Measurements from ENCODE around the gene CALML3. TPM values are rescaled to one million over a fixed set of nuclear protein-coding genes. Genes with fewer than 3 reads are reported as not detected.

CALML3 gene
- total and polyA plus RNA-seq, 2 donors (not counting 3 experiments of a cell fraction or from before 2014, with no cell fraction given): not detected

- H3K4me3 ChIP-seq (replicated peaks in 1 of 3; ENCODE audit: insufficient read depth in 1 of 3, low read depth in 1 of 3, low read length in 3 of 3): no peak within 1 kb of the TSS
- ChIA-PET POLR2A (no interaction called here), CTCF (interaction anchor here (0.7 to 1.3 kb wide), 3 partner anchors 9 to 123 kb away, joined by 3 read pairs; no protein-coding TSS in a partner anchor)
- no peaks in the 10 kb centered on the region for H3K36me3 ChIP-seq (ENCODE audit: control insufficient read depth in 2 of 2, extremely low read depth in 1 of 2, insufficient read depth in 2 of 2, low read length in 2 of 2)
- peaks cover under 1 to 2% of the 10 kb centered on the region in 2 experiments for H3K27me3 ChIP-seq (ENCODE audit: control insufficient read depth in 2 of 2, insufficient read depth in 2 of 2, low read length in 2 of 2)
- no peaks in the 10 kb centered on the region for H3K9me3 ChIP-seq (replicated peaks; ENCODE audit: control insufficient read depth, insufficient read depth, low read length)
- TF ChIP-seq JUN (IDR thresholded peaks at IDR 0.05; ENCODE audit: borderline replicate concordance, insufficient read depth, insufficient read length, low read depth): no peak
- TF ChIP-seq FOS (IDR thresholded peaks at IDR 0.05; ENCODE audit: borderline replicate concordance, insufficient read depth, low read length): no peak
- no peak for TF ChIP-seq EZH2 (IDR thresholded peaks at IDR 0.05; ENCODE audit: borderline replicate concordance, low read depth, low read length, severe bottlenecking)
- no peak for TF ChIP-seq MYC (IDR thresholded peaks at IDR 0.05; ENCODE audit: low read depth, low read length)
- no peak for TF ChIP-seq MAX (IDR thresholded peaks at IDR 0.05; ENCODE audit: insufficient read depth, insufficient read length)
- TF ChIP-seq POLR2AphosphoS5 (IDR thresholded peaks at IDR 0.05; ENCODE audit: insufficient read depth, low read depth, low read length): no peak
- TF ChIP-seq POLR2A (IDR thresholded peaks at IDR 0.05; ENCODE audit: low read depth, low read length): no peak
- TF ChIP-seq CTCF (IDR thresholded peaks at IDR 0.05; ENCODE audit: extremely low read depth in 1 of 2, insufficient read depth in 1 of 2, low read depth in 1 of 2, low read length in 2 of 2): no peak
- no peak for TF ChIP-seq GATA2 (IDR thresholded peaks at IDR 0.05; ENCODE audit: insufficient read depth, insufficient read length, low read depth, low read length)
- no peaks in the 10 kb centered on the region for H3K79me2 ChIP-seq (ENCODE audit: control insufficient read depth, insufficient read depth, low read length)
- dilution Hi-C loops (cut with MboI; ENCODE audit: extremely low pct_ligation_motif_present, low sequenced_read_pairs) (no loop called here), intact Hi-C loops (cut with micrococcal nuclease) (no loop called here)
- H3K9me1 ChIP-seq (replicated peaks; ENCODE audit: control insufficient read depth, extremely low read depth, insufficient read depth, low read length): no peaks in the 10 kb centered on the region
- no peak within 1 kb of the TSS for H3K4me2 ChIP-seq (ENCODE audit: insufficient read depth, low read length)
- no peaks in the 10 kb centered on the region for H3K4me1 ChIP-seq (ENCODE audit: control insufficient read depth, extremely low read depth, insufficient read depth, low read length)
- H2AFZ ChIP-seq (ENCODE audit: low read depth, low read length): no peak within 1 kb of the TSS
- FAIRE-seq (no peak), DNase-seq (ENCODE audit: low read depth, low spot score) (no peak)
- H3K9ac ChIP-seq (replicated peaks; ENCODE audit: extremely low read depth, insufficient read depth, low read length): no peak within 1 kb of the TSS
- BruUV-seq (replicated peaks): no TSS peak
- no peak within 1 kb of the TSS for H3K27ac ChIP-seq (ENCODE audit: insufficient read depth, low read depth, low read length)
- H4K20me1 ChIP-seq (replicated peaks; ENCODE audit: control insufficient read depth, extremely low read depth, insufficient read depth, low read length): no peaks in the 10 kb centered on the region
These were observed 25.1 kb upstream of the CALML3 start, which contains the start of gene CALML5 for GRCh38 chr10:5499493-5500140. Gene CALML5, minus strand, starts transcription at chr10:5499570. Its CDS starts 132 bp downstream, at chr10:5499438.
